B cell (primary cell): ENCODE data around the gene TWSG1. TPM values are rescaled to one million over a fixed set of nuclear protein-coding genes. Genes with fewer than 3 reads are reported as not detected.

Experiments used
- ATAC-seq: fragments of 200-7000 bp; cut with Tn5 transposase; one replicate; pipeline ENCODE4 v1.10.0; 2021; ENCODE audit warnings: low read depth, mild to moderate bottlenecking, moderate number of reproducible peaks, moderate library complexity
- CTCF ChIA-PET: fragments of 350-600 bp; sonication (Branson Sonifier 250); formaldehyde crosslinking; loops from one replicate; lab custom pipeline; 2021; ENCODE audit warnings: antibody characterized with exemption, inconsistent platforms; lab: Charles Lee
- POLR2A ChIA-PET: fragments of 350-600 bp; sonication (Branson Sonifier 250); formaldehyde crosslinking; loops from one replicate; lab custom pipeline; 2021; ENCODE audit warnings: antibody characterized with exemption; lab: Charles Lee
- DNase-seq: peaks from one replicate; pipeline ENCODE4 v3.0.0; 2013
- H2AFZ ChIP-seq: 2 replicates; pipeline ENCODE4 v1.6.1; 2012; ENCODE audit warnings: mild to moderate bottlenecking, low read depth, low read length; ENCODE audit not compliant: insufficient read depth, poor library complexity, severe bottlenecking
- H3K27ac ChIP-seq, 2 donors: 1 replicate in 1 of 2; 2 replicates in 1 of 2; pipeline ENCODE4 v1.5.1; 2012 to 2013; ENCODE audit warnings: low read length in 2 of 2, mild to moderate bottlenecking in 2 of 2, moderate library complexity in 1 of 2
- H3K27me3 ChIP-seq, 4 experiments: fragments of 200-600 bp in 1 of 4; sonication (generic) in 1 of 4; replicated peaks in 1 of 4; 1 replicate in 2 of 4; 2 replicates in 2 of 4; pipeline versions ENCODE4 v1.6.1 to v1.7.0; 2013 to 2016; ENCODE audit warnings: low read length in 3 of 4, mild to moderate bottlenecking in 2 of 4, mixed read lengths in 1 of 4, moderate library complexity in 1 of 4; ENCODE audit not compliant: insufficient read depth in 4 of 4, control insufficient read depth in 3 of 4; ENCODE audit errors: control extremely low read depth in 1 of 4
- H3K36me3 ChIP-seq, 2 experiments: replicated peaks in 1 of 2; 1 replicate in 1 of 2; 2 replicates in 1 of 2; pipeline versions ENCODE4 v1.6.1 to v1.7.1; 2013; ENCODE audit warnings: low read length in 1 of 2; ENCODE audit not compliant: insufficient read depth in 2 of 2, control insufficient read depth in 1 of 2; ENCODE audit errors: control extremely low read depth in 1 of 2, extremely low read depth in 1 of 2
- H3K4me1 ChIP-seq, 2 donors: fragments of 200-600 bp in 1 of 2; sonication (generic) in 1 of 2; 1 replicate in 1 of 2; 2 replicates in 1 of 2; pipeline versions ENCODE4 v1.5.1 to v1.6.1; 2013 to 2017; ENCODE audit warnings: low read length in 2 of 2; ENCODE audit not compliant: control insufficient read depth in 2 of 2, insufficient read depth in 2 of 2
- H3K4me2 ChIP-seq: replicated peaks from 2 replicates; pipeline ENCODE3; 2012; ENCODE audit warnings: mild to moderate bottlenecking, low read depth, low read length; ENCODE audit not compliant: poor library complexity, severe bottlenecking
- H3K4me3 ChIP-seq, 5 experiments: fragments of 200-600 bp in 1 of 5; sonication (generic) in 1 of 5; 1 replicate in 3 of 5; 2 replicates in 2 of 5; pipeline versions ENCODE4 v1.5.1 to v1.7.0; 2011 to 2016; ENCODE audit warnings: low read length in 4 of 5, mild to moderate bottlenecking in 4 of 5, low read depth in 2 of 5, control low read depth in 1 of 5, moderate library complexity in 1 of 5; ENCODE audit not compliant: insufficient read depth in 1 of 5; ENCODE audit errors: control extremely low read depth in 1 of 5, extremely low read depth in 1 of 5
- H3K79me2 ChIP-seq: fragments of 200-600 bp; sonication (generic); one replicate; pipeline ENCODE4 v1.6.0; 2016; ENCODE audit warnings: low read length; ENCODE audit not compliant: control insufficient read depth, insufficient read depth
- H3K9ac ChIP-seq: fragments of 200-600 bp; sonication (generic); 2 replicates; pipeline ENCODE4 v1.6.1; 2017; ENCODE audit warnings: mild to moderate bottlenecking, low read length, moderate library complexity
- H3K9me3 ChIP-seq, 3 donors: one replicate each; pipeline versions ENCODE4 v1.6.1 to v1.7.1; 2013; ENCODE audit warnings: low read length in 2 of 3; ENCODE audit not compliant: control insufficient read depth in 2 of 3, insufficient read depth in 1 of 3; ENCODE audit errors: control extremely low read depth in 1 of 3
- H4K20me1 ChIP-seq: 2 replicates; pipeline ENCODE4 v1.6.0; 2012; ENCODE audit warnings: mild to moderate bottlenecking, low read length; ENCODE audit not compliant: insufficient read depth, control insufficient read depth, poor library complexity, severe bottlenecking
- H3K27ac Mint-ChIP-seq: one replicate; pipeline ENCODE4 v1.8.0; 2021; ENCODE audit warnings: mixed read lengths
- H3K27me3 Mint-ChIP-seq: one replicate; pipeline ENCODE4 v1.8.0; 2021; ENCODE audit warnings: mixed read lengths
- H3K4me1 Mint-ChIP-seq: one replicate; pipeline ENCODE4 v1.8.0; 2021; ENCODE audit warnings: mixed read lengths
- H3K4me3 Mint-ChIP-seq: one replicate; pipeline ENCODE4 v1.8.0; 2021; ENCODE audit warnings: mixed read lengths
- H3K9me3 Mint-ChIP-seq: one replicate; pipeline ENCODE4 v1.8.0; 2022; ENCODE audit warnings: mixed read lengths; ENCODE audit not compliant: insufficient read depth
- EZH2 ChIP-seq: IDR thresholded peaks from 2 replicates; pipeline ENCODE4 v1.6.1; 2012; ENCODE audit warnings: borderline replicate concordance, low read depth, mild to moderate bottlenecking, moderate library complexity, low read length; ENCODE audit not compliant: insufficient read depth, poor library complexity, severe bottlenecking
- WGBS: methylation state at CpG from one replicate; pipeline ENCODE4 v1.1.5; 2013; ENCODE audit warnings: missing lambda C conversion rate; ENCODE audit not compliant: insufficient coverage; 5-methylcytosine and 5-hydroxymethylcytosine counted together
- intact Hi-C: fragments of 100-400 bp; cut with micrococcal nuclease; formaldehyde crosslinking; loops from one replicate; pipeline ENCODE4 v1.10.0; 2022
- polyA plus RNA-seq: library from polyadenylated mRNA; depleted of rRNA; stranded (reverse); fragments of >200 nt; gene quantifications from 2 replicates; pipeline ENCODE4 v1.2.3, GENCODE V29; 2012
- total RNA-seq, 2 donors: library from RNA; stranded (reverse); fragments of 120-200 nt in 1 of 2; gene quantifications; 1 replicate in 1 of 2; 2 replicates in 1 of 2; pipeline versions ENCODE4 v1.2.3 to v1.2.4, GENCODE V29; 2013 to 2022
- TF ChIP-seq, protein P1 (sequence below): fragments of 200-600 bp; IDR thresholded peaks from one replicate; pipeline ENCODE4 v1.8.0; 2022; ENCODE audit warnings: antibody characterized with exemption, mild to moderate bottlenecking

The TWSG1 gene
- total and polyA plus RNA-seq, 2 donors (not counting 1 experiment from before 2014, with no cell fraction given): 1.1 to 6.3 TPM

DNA sequence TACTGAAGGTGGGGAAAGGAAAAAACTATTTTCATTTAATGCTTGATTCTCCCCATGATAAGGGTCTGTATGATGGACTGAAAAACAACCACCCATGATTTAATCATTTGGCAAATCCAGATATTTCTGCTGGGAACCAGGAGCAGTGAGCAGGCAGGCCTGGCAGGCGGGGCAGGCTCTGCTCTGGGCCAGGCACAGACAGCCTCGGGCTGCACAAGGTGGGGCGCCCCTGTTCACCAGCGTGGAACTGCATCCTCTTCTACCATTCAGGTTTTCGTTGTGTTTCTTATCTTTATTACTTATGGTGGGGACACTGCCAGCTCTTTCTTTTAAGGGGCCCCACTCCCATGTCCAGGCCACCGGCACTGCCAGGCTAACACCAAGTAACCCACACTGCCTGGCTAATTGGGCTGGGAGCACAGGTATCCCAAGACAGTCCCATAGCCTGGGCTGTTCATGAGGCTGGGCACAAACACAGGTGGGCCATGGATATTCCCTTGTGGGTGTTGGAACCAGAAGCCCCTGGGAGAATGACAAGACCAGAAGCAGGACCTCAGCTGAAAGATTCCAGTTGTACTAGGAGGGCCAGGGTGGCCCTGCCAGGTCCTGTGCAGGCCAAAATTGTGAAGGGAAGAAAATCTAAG, 83.6 kb downstream of the TWSG1 start:
- H3K4me3 ChIP-seq: no peak overlapping the region
- H2AFZ ChIP-seq: no peak overlapping the region
- H3K4me3 Mint-ChIP-seq: no peak overlapping the region
- no peaks in the 10 kb centered on the region for H3K27me3 ChIP-seq
- DNase-seq (no peak), ATAC-seq (no peak)
- no peak overlapping the region for H3K27ac ChIP-seq
- H3K4me1 Mint-ChIP-seq: peaks cover 4% of the 10 kb centered on the region
- no peaks in the 10 kb centered on the region for H3K36me3 ChIP-seq
- no peak overlapping the region for H3K27ac Mint-ChIP-seq
- intact Hi-C loops: no loop called here
- no peak overlapping the region for H3K9ac ChIP-seq
- H3K9me3 ChIP-seq: no peaks in the 10 kb centered on the region
- no peak overlapping the region for H3K4me2 ChIP-seq
- H3K79me2 ChIP-seq: no peaks in the 10 kb centered on the region
- no peaks in the 10 kb centered on the region for H3K9me3 Mint-ChIP-seq
- no peaks in the 10 kb centered on the region for H4K20me1 ChIP-seq
- ChIA-PET POLR2A (no interaction called here), CTCF (no interaction called here)
- H3K27me3 Mint-ChIP-seq: no peaks in the 10 kb centered on the region
- TF ChIP-seq, protein P1, sequence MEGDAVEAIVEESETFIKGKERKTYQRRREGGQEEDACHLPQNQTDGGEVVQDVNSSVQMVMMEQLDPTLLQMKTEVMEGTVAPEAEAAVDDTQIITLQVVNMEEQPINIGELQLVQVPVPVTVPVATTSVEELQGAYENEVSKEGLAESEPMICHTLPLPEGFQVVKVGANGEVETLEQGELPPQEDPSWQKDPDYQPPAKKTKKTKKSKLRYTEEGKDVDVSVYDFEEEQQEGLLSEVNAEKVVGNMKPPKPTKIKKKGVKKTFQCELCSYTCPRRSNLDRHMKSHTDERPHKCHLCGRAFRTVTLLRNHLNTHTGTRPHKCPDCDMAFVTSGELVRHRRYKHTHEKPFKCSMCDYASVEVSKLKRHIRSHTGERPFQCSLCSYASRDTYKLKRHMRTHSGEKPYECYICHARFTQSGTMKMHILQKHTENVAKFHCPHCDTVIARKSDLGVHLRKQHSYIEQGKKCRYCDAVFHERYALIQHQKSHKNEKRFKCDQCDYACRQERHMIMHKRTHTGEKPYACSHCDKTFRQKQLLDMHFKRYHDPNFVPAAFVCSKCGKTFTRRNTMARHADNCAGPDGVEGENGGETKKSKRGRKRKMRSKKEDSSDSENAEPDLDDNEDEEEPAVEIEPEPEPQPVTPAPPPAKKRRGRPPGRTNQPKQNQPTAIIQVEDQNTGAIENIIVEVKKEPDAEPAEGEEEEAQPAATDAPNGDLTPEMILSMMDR: no peak
- TF ChIP-seq EZH2: no peak
- WGBS: 79% methylated on average over 2 of the region's 6 CpGs
- no peaks in the 10 kb centered on the region for H3K4me1 ChIP-seq

- H3K9me3 Mint-ChIP-seq: no peaks in the 10 kb centered on the region
- Histone ChIP-seq H3K36me3 (no peaks in the 10 kb centered on the region), H3K4me1 (no peaks in the 10 kb centered on the region), H3K27me3 (no peaks in the 10 kb centered on the region), H3K9me3 (peaks cover 0 to 13% (median 4%) of the 10 kb centered on the region in 3 donors), H3K9ac (no peak overlapping the region), H4K20me1 (no peaks in the 10 kb centered on the region), H3K4me2 (no peak overlapping the region), H2AFZ (no peak overlapping the region), H3K4me3 (no peak overlapping the region), H3K27ac (no peak overlapping the region), H3K79me2 (no peaks in the 10 kb centered on the region)
- WGBS: 76% methylated on average over 5 of the region's 5 CpGs
- H3K27me3 Mint-ChIP-seq: no peaks in the 10 kb centered on the region
- intact Hi-C loops: no loop called here
- CTCF ChIA-PET: no interaction called here
- ATAC-seq: no peak
- H3K4me3 Mint-ChIP-seq: no peak overlapping the region
- H3K4me1 Mint-ChIP-seq: peaks cover 4% of the 10 kb centered on the region
- POLR2A ChIA-PET: no interaction called here
- no peak overlapping the region for H3K27ac Mint-ChIP-seq
- TF ChIP-seq, protein P1: no peak
- TF ChIP-seq EZH2: no peak
- no peak for DNase-seq
Observed at GRCh38 chr18:9419956-9420631, 85.5 kb downstream of the TWSG1 start.
